ENCODE results near the gene ALKBH5. TPM values are rescaled to one million over a fixed set of nuclear protein-coding genes. Genes with fewer than 3 reads are reported as not detected.

ALKBH5 gene
- total RNA-seq, 1 donor, result 108 TPM

DNA sequence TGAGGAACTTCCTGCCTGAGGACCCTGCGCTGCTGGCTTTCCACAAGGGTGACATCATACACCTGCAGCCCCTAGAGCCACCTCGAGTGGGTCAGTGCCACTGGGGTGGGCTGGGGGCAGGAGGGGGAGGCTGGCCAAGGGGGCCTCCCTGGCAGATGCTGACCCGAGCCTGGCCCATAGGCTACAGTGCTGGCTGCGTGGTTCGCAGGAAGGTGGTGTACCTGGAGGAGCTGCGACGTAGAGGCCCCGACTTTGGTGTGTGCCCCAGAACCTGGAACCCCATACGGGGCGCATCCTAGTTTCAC, 26.7 kb upstream of the ALKBH5 start:
- H3K4me3 ChIP-seq (ENCODE audit: low read depth, low read length), result no peak overlapping the region
- no peak for DNase-seq (ENCODE audit: low read depth)
- TF ChIP-seq, protein P1, sequence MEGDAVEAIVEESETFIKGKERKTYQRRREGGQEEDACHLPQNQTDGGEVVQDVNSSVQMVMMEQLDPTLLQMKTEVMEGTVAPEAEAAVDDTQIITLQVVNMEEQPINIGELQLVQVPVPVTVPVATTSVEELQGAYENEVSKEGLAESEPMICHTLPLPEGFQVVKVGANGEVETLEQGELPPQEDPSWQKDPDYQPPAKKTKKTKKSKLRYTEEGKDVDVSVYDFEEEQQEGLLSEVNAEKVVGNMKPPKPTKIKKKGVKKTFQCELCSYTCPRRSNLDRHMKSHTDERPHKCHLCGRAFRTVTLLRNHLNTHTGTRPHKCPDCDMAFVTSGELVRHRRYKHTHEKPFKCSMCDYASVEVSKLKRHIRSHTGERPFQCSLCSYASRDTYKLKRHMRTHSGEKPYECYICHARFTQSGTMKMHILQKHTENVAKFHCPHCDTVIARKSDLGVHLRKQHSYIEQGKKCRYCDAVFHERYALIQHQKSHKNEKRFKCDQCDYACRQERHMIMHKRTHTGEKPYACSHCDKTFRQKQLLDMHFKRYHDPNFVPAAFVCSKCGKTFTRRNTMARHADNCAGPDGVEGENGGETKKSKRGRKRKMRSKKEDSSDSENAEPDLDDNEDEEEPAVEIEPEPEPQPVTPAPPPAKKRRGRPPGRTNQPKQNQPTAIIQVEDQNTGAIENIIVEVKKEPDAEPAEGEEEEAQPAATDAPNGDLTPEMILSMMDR (IDR thresholded peaks at IDR 0.05; ENCODE audit: insufficient read depth, low read length), result no peak

DNA sequence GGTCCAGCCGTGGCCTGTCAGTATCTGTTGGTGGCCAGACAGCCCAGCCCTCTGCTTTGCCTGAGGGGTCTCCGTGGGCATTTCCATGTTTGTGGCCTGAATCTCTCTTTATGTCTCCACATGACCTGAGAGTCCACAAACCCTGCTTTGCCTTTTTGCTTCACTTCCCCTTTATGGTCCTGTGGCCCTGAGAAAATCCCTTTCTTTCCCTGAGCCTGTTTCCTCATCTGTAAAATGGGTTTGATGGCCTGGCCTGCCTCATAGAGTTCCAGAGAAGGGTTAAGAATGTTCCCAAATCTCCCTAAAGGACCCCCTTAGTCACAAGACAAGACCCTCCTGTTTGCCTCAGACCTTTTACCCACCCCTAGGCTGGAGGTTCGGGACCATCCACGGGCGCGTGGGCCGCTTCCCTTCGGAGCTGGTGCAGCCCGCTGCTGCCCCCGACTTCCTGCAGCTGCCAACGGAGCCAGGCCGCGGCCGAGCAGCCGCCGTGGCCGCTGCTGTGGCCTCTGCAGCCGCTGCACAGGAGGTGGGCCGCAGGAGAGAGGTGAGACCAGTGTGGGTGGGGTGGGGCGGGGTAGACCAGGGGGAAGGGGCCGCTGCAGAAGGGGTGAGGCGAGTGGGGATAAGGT, 26.2 kb upstream of the ALKBH5 start:
- H3K4me3 ChIP-seq (ENCODE audit: low read depth, low read length), result no peak overlapping the region
- TF ChIP-seq, protein P1 (IDR thresholded peaks at IDR 0.05; ENCODE audit: insufficient read depth, low read length), result no peak
- DNase-seq (ENCODE audit: low read depth), result no peak

DNA sequence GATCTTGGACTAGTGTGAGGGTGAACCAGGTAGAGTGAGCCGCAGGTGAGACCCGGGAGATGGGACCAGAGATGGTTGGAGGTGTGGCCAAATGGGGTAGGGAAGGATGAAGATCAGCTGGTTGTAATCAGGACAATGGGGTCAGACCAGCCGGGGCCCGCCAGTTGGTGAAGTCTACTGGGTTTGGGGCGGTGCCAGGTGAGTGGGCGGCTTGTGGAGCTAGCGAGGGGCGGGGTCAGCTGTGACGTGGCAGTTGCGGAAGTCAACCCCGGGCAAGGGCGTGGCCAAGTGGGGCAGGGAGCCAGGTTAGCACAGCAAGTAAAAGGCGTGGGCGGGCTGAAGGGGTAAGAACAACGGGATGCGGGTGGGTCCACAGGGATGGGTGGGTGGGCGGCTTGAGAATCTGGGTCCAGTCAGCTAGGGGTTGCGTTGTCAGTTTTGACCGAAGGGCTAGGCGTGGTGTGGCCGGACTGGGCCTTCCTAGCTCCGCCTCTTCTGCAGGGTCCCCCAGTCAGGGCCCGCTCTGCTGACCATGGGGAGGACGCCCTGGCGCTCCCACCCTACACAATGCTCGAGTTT, 25.5 kb upstream of the ALKBH5 start:
- TF ChIP-seq, protein P1 (IDR thresholded peaks at IDR 0.05; ENCODE audit: insufficient read depth, low read length), result no peak
- peak; percentile 81 for DNase-seq (ENCODE audit: low read depth)
- peak overlapping the region; percentile 42 for H3K4me3 ChIP-seq (ENCODE audit: low read depth, low read length)

DNA sequence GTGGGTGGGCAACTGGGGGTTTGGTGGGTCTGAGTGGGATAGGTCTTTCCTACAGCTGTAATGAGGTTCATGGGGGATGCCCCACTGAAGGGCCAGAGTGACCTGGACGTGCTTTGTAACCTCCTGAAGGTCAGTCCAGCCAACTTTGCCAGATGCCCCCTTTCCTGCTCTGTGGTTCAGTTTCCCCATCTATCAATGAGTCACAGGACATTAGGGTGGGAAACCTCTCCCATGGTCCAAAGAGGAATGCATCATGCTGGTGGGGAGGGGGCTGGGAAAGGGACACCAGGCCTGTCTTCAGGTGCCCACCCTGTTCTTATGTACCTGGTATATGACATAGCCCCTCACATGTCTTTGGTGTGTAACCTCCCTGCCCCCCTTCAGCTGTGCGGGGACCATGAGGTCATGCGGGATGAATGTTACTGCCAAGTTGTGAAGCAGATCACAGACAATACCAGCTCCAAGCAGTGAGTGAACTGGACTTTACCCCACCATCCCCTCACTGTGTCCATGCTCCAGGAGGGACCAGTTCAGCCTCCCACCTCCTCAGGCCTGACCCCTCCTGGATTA, 24.0 kb upstream of the ALKBH5 start:
- H3K4me3 ChIP-seq (ENCODE audit: low read depth, low read length), result no peak overlapping the region
- TF ChIP-seq, protein P1 (IDR thresholded peaks at IDR 0.05; ENCODE audit: insufficient read depth, low read length), result no peak
- no peak for DNase-seq (ENCODE audit: low read depth)

DNA sequence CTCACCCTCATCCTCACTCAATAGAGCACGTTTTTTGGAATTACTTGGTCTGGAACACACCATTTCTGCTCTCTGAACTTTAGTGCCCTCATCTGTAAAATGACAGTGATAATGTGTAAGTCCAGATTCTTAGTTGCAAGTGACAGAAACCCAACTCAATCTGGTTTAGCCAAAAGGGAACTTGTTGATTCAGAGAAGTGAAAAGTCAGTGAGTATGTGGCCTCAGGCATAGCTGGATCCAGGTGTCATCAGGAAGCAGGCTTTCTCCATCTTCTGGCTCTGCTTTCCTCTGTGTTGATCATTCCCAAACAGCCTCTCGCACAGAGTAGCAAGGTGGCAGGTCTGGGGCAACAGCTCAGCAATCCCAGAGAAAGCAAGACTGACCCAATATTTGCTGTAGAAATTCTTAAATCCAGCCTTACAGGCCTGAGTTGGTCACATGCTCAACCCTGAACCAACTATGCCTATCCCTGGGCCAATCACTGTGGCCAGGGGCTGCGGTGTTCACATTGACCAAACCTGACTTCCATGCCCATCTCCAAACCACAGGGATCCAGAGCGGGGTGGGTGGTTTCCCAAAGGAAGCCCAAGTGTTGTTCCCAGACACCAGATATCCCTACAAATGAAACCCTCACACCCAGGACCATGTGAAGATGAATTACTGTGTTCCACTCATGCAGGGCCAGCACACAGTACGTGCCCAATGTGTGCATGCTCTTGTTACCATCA, 23.3 kb upstream of the ALKBH5 start:
- TF ChIP-seq, protein P1 (IDR thresholded peaks at IDR 0.05; ENCODE audit: insufficient read depth, low read length), result no peak
- H3K4me3 ChIP-seq (ENCODE audit: low read depth, low read length), result no peak overlapping the region
- DNase-seq (ENCODE audit: low read depth), result no peak

DNA sequence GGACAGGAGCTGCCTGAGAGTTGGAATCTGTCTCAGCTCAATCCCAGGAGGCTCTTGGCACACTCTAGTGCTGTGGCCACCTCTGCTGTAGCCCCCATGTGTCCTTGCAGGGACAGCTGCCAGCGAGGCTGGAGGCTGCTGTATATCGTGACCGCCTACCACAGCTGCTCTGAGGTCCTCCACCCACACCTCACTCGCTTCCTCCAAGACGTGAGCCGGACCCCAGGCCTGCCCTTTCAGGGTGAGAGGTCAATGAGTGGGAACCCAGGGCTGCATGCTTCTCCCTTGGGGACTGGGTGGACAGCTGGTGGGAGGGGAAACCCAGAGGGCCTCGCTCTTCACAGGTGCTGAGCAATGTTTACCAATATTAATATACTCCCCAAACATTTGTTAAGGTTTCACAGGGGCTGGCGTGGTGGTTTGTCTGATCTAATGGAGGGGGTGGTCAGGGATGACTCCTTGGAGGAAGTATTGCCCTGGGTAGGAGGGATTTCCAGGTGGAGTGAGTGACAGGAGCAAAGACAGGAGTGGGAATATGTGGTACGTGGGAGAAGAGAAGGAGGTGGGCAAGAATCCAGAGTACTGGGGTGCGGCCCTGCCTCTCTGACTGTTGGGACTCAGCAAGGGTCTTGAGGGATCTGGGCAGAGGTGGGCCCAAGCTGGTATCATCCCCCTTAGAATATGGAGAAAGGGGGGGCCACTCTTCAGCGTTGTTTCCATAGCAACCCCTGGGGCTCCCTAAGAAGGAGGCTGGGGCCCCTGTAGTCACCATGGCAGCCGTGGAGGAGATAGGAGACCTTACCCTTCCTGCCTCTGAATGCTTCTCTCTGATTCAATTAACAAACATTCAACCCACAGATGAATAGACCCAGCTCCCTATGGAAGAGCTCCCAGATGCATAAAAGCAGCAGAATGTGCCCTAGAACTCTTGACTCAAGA, 22.2 kb upstream of the ALKBH5 start:
- no peak for DNase-seq (ENCODE audit: low read depth)
- TF ChIP-seq, protein P1 (IDR thresholded peaks at IDR 0.05; ENCODE audit: insufficient read depth, low read length), result no peak

More for the DNA sequence above, 22.2 kb upstream of the ALKBH5 start:
- no peak overlapping the region for H3K4me3 ChIP-seq (ENCODE audit: low read depth, low read length)
